Activated T-helper 9 cell treated with anti-CD3 and anti-CD28 coated beads, Interleukin-2, amount 50 U/mL, for 16 hours (primary cell): ENCODE measurements around the gene FAM219A.

ENCODE experiments used
- DNase-seq: peaks from one replicate; pipeline ENCODE4 v3.0.0-alpha.2; 2020; ENCODE audit warnings: low read depth

The FAM219A gene

GRCh38 chr9:34349324-34349723 lies 109.0 kb downstream of the FAM219A start:
- no peak for DNase-seq
